H9 (cell line): Measurements from ENCODE around the gene ARL14EP. TPM values are rescaled to one million over a fixed set of nuclear protein-coding genes. Genes with fewer than 3 reads are reported as not detected.

Experiments
- DNase-seq: peaks from one replicate; pipeline ENCODE4 v3.0.0-alpha.2; 2017
- H2AFZ ChIP-seq: one replicate; pipeline ENCODE4 v1.6.1; 2013; ENCODE audit warnings: mild to moderate bottlenecking, low read length, control low read depth, moderate library complexity
- H2AK5ac ChIP-seq: 2 replicates; pipeline ENCODE4 v1.6.1; 2013; ENCODE audit warnings: low read length, control low read depth, mixed read lengths; ENCODE audit not compliant: insufficient read length
- H2BK120ac ChIP-seq: one replicate; pipeline ENCODE4 v1.6.1; 2013; ENCODE audit warnings: low read depth, mild to moderate bottlenecking, low read length, control low read depth, inconsistent platforms; ENCODE audit not compliant: poor library complexity, severe bottlenecking
- H2BK12ac ChIP-seq: 2 replicates; pipeline ENCODE4 v1.6.1; 2013; ENCODE audit warnings: low read length, control low read depth, mixed read lengths, low read depth; ENCODE audit not compliant: insufficient read length
- H2BK15ac ChIP-seq: 2 replicates; pipeline ENCODE4 v1.6.1; 2013; ENCODE audit warnings: low read depth, low read length, control low read depth
- H2BK20ac ChIP-seq: one replicate; pipeline ENCODE4 v1.6.1; 2013; ENCODE audit warnings: low read depth, mild to moderate bottlenecking, low read length, control low read depth, inconsistent platforms; ENCODE audit not compliant: poor library complexity, severe bottlenecking
- H2BK5ac ChIP-seq: 2 replicates; pipeline ENCODE4 v1.6.1; 2013; ENCODE audit warnings: low read length, control low read depth, mixed read lengths; ENCODE audit not compliant: insufficient read length
- H3K14ac ChIP-seq: 2 replicates; pipeline ENCODE4 v1.6.1; 2013; ENCODE audit warnings: low read length, control low read depth; ENCODE audit not compliant: insufficient read depth
- H3K18ac ChIP-seq: 2 replicates; pipeline ENCODE4 v1.6.1; 2013; ENCODE audit warnings: low read depth, mild to moderate bottlenecking, mixed read lengths, low read length, control low read depth; ENCODE audit not compliant: insufficient read length
- H3K23ac ChIP-seq: 2 replicates; pipeline ENCODE4 v1.6.1; 2013; ENCODE audit warnings: low read length, control low read depth, mixed read lengths, low read depth; ENCODE audit not compliant: insufficient read length
- H3K23me2 ChIP-seq: 2 replicates; pipeline ENCODE4 v1.6.1; 2013; ENCODE audit warnings: low read depth, mild to moderate bottlenecking, mixed read lengths, low read length, control low read depth; ENCODE audit not compliant: insufficient read length, poor library complexity, severe bottlenecking
- H3K27ac ChIP-seq: 2 replicates; pipeline ENCODE4 v1.5.1; 2013; ENCODE audit warnings: low read length, control low read depth, mixed read lengths, low read depth; ENCODE audit not compliant: insufficient read length
- H3K27me3 ChIP-seq: 2 replicates; pipeline ENCODE4 v1.6.1; 2013; ENCODE audit warnings: low read length, control low read depth, inconsistent platforms; ENCODE audit not compliant: insufficient read depth
- H3K4ac ChIP-seq: 2 replicates; pipeline ENCODE4 v1.6.1; 2013; ENCODE audit warnings: low read depth, mild to moderate bottlenecking, control low read depth, inconsistent platforms, low read length, moderate library complexity
- H3K4me1 ChIP-seq: 2 replicates; pipeline ENCODE4 v1.6.1; 2013; ENCODE audit warnings: low read length, control low read depth, inconsistent platforms; ENCODE audit not compliant: insufficient read depth
- H3K4me2 ChIP-seq: 2 replicates; pipeline ENCODE4 v1.6.1; 2013; ENCODE audit warnings: low read length, control low read depth, mixed read lengths; ENCODE audit not compliant: insufficient read length, insufficient read depth
- H3K56ac ChIP-seq: 2 replicates; pipeline ENCODE4 v1.6.1; 2013; ENCODE audit warnings: low read depth, mild to moderate bottlenecking, mixed read lengths, low read length, control low read depth; ENCODE audit not compliant: insufficient read length
- H3K79me1 ChIP-seq: 2 replicates; pipeline ENCODE4 v1.6.1; 2013; ENCODE audit warnings: low read depth, mild to moderate bottlenecking, moderate library complexity, low read length, control low read depth, inconsistent platforms; ENCODE audit not compliant: insufficient read depth, poor library complexity, severe bottlenecking
- H3K79me2 ChIP-seq: 2 replicates; pipeline ENCODE4 v1.6.1; 2013; ENCODE audit warnings: low read length, control low read depth, inconsistent platforms; ENCODE audit not compliant: insufficient read depth
- H3K9ac ChIP-seq: 2 replicates; pipeline ENCODE4 v1.6.1; 2013; ENCODE audit warnings: low read length, control low read depth, mixed read lengths; ENCODE audit not compliant: insufficient read length; ENCODE audit errors: extremely low read depth
- H3K9me3 ChIP-seq: one replicate; pipeline ENCODE4 v1.6.1; 2013; ENCODE audit warnings: low read depth, low read length, inconsistent platforms; ENCODE audit not compliant: control insufficient read depth
- H3T11ph ChIP-seq: one replicate; pipeline ENCODE4 v1.6.1; 2013; ENCODE audit warnings: mild to moderate bottlenecking, low read length, control low read depth, inconsistent platforms
- H4K20me1 ChIP-seq: one replicate; pipeline ENCODE4 v1.6.1; 2013; ENCODE audit not compliant: control insufficient read depth, insufficient read length, insufficient read depth
- H4K5ac ChIP-seq: 2 replicates; pipeline ENCODE4 v1.6.1; 2013; ENCODE audit warnings: low read depth, mild to moderate bottlenecking, mixed read lengths, low read length, control low read depth; ENCODE audit not compliant: insufficient read length
- H4K8ac ChIP-seq: replicated peaks from 2 replicates; pipeline ENCODE4 v1.6.1; 2013; ENCODE audit warnings: low read length, control low read depth, mixed read lengths, low read depth; ENCODE audit not compliant: insufficient read length
- H4K91ac ChIP-seq: 2 replicates; pipeline ENCODE4 v1.6.1; 2013; ENCODE audit warnings: low read depth, mild to moderate bottlenecking, moderate library complexity, mixed read lengths, low read length, control low read depth; ENCODE audit not compliant: insufficient read length
- H3K27ac Mint-ChIP-seq, 3 experiments: 2 replicates in 2 of 3; 3 replicates in 1 of 3; pipeline ENCODE4 v1.8.0; 2020 to 2021; ENCODE audit warnings: mixed read lengths in 3 of 3, mild to moderate bottlenecking in 1 of 3, moderate library complexity in 1 of 3
- H3K27me3 Mint-ChIP-seq: 2 replicates; pipeline ENCODE4 v1.8.0; 2021; ENCODE audit warnings: low read depth, mild to moderate bottlenecking, moderate library complexity, mixed read lengths
- H3K36me3 Mint-ChIP-seq, 3 experiments: 2 replicates in 2 of 3; 3 replicates in 1 of 3; pipeline ENCODE4 v1.8.0; 2020 to 2021; ENCODE audit warnings: low read depth in 3 of 3, mixed read lengths in 3 of 3; ENCODE audit not compliant: insufficient read depth in 1 of 3
- H3K4me1 Mint-ChIP-seq, 2 experiments: 2 replicates each; pipeline ENCODE4 v1.8.0; 2020; ENCODE audit warnings: mixed read lengths in 2 of 2
- H3K4me3 Mint-ChIP-seq, 2 experiments: 2 replicates in 1 of 2; 3 replicates in 1 of 2; pipeline ENCODE4 v1.8.0; 2020 to 2021; ENCODE audit warnings: mild to moderate bottlenecking in 2 of 2, mixed read lengths in 2 of 2, moderate library complexity in 1 of 2
- H3K9me3 Mint-ChIP-seq, 2 experiments: 2 replicates in 1 of 2; 3 replicates in 1 of 2; pipeline ENCODE4 v1.8.0; 2020; ENCODE audit warnings: mild to moderate bottlenecking in 2 of 2, mixed read lengths in 2 of 2, moderate library complexity in 1 of 2
- WGBS: extraction: QIAGEN DNeasy Blood & Tissue Kit; methylation state at CpG from one replicate; pipeline ENCODE4 v1.1.7; 2013; ENCODE audit warnings: missing lambda C conversion rate, low lambda C conversion rate, mixed read lengths; ENCODE audit not compliant: insufficient read length; ENCODE audit errors: extremely low coverage; 5-methylcytosine and 5-hydroxymethylcytosine counted together
- total RNA-seq: library from RNA; stranded (reverse); gene quantifications from 2 replicates; pipeline ENCODE4 v1.2.1, GENCODE V29; 2021
- TF ChIP-seq, protein P1 (sequence below): fragments of 200-600 bp; sonication (generic); conservative IDR thresholded peaks from 3 replicates; pipeline ENCODE4 v1.8.0; 2021; ENCODE audit warnings: antibody characterized with exemption, mild to moderate bottlenecking

Gene ARL14EP
- total RNA-seq, 1 experiment from 2014 or later, result 20.9 TPM

DNA sequence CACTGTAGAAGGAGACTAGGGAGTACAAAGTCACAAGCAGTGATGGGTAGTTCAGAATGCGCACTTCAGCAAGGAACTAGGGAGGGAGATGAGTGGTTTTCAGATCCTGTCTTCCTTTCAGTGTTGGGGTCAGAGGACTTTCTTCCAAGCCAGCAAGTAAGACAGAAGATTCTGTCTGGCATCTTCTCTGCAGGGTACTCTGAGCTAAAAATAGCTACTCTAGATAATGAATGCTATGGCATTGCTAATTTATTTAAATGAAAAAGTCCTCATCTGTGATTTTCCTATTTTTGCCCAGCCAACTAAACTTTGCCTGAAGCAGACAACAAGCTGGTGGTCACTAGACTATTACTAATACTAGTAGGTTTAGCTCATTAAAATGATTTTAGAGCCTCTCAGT is 18.3 kb upstream of the ARL14EP start:
- no peaks in the 10 kb centered on the region for H3K79me1 ChIP-seq
- no peak overlapping the region for H3K18ac ChIP-seq
- H3K27me3 Mint-ChIP-seq, result peaks cover 3% of the 10 kb centered on the region
- no peaks in the 10 kb centered on the region; a peak in 1 of 7 replicates for H3K36me3 Mint-ChIP-seq
- H3K27ac ChIP-seq, result no peak overlapping the region
- H2BK5ac ChIP-seq, result no peak overlapping the region
- H3K23ac ChIP-seq, result no peak overlapping the region
- H3K14ac ChIP-seq, result no peak overlapping the region
- no peak overlapping the region for H3K4me2 ChIP-seq
- H3K9me3 Mint-ChIP-seq, result no peaks in the 10 kb centered on the region
- no peak overlapping the region for H2AFZ ChIP-seq
- H3K23me2 ChIP-seq, result no peaks in the 10 kb centered on the region
- no peak overlapping the region for H3T11ph ChIP-seq
- H3K4me3 Mint-ChIP-seq, result no peak overlapping the region
- H4K91ac ChIP-seq, result no peak overlapping the region
- H3K4me1 ChIP-seq, result no peaks in the 10 kb centered on the region
- H2BK20ac ChIP-seq, result no peak overlapping the region
- DNase-seq, result no peak
- H3K4ac ChIP-seq, result no peak overlapping the region
- no peak overlapping the region for H4K5ac ChIP-seq
- peaks cover 5% of the 10 kb centered on the region in 2 experiments; a peak in 2 of 4 replicates for H3K4me1 Mint-ChIP-seq
- H2AK5ac ChIP-seq, result no peak overlapping the region
- H3K27me3 ChIP-seq, result no peaks in the 10 kb centered on the region
- H3K79me2 ChIP-seq, result no peaks in the 10 kb centered on the region
- no peak overlapping the region for H3K9ac ChIP-seq
- H4K20me1 ChIP-seq, result no peaks in the 10 kb centered on the region
- TF ChIP-seq, protein P1, sequence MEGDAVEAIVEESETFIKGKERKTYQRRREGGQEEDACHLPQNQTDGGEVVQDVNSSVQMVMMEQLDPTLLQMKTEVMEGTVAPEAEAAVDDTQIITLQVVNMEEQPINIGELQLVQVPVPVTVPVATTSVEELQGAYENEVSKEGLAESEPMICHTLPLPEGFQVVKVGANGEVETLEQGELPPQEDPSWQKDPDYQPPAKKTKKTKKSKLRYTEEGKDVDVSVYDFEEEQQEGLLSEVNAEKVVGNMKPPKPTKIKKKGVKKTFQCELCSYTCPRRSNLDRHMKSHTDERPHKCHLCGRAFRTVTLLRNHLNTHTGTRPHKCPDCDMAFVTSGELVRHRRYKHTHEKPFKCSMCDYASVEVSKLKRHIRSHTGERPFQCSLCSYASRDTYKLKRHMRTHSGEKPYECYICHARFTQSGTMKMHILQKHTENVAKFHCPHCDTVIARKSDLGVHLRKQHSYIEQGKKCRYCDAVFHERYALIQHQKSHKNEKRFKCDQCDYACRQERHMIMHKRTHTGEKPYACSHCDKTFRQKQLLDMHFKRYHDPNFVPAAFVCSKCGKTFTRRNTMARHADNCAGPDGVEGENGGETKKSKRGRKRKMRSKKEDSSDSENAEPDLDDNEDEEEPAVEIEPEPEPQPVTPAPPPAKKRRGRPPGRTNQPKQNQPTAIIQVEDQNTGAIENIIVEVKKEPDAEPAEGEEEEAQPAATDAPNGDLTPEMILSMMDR, result no peak
- WGBS, result no CpG with 5 or more reads among the region's 1 CpG
- H2BK15ac ChIP-seq, result no peak overlapping the region
- no peak overlapping the region for H2BK120ac ChIP-seq
- no peak overlapping the region for H2BK12ac ChIP-seq
- no peak overlapping the region for H3K56ac ChIP-seq
- no peak overlapping the region for H4K8ac ChIP-seq
- no peak overlapping the region for H3K27ac Mint-ChIP-seq
- H3K9me3 ChIP-seq, result no peaks in the 10 kb centered on the region
